Memory B cell (primary cell): Measurements from ENCODE around the gene ANKRD10.
A peak's percentile ranks its signal among the peaks of the same experiment; 100 is the strongest.

Experiments used
- ATAC-seq: fragments of 150-1000 bp; cut with Tn5 transposase; 2 replicates; pipeline ENCODE4 v1.10.0; 2021; ENCODE audit warnings: low read depth, mild to moderate bottlenecking, moderate library complexity
- DNase-seq, 2 donors: peaks; one replicate each; pipeline ENCODE4 v3.0.0; 2022; ENCODE audit warnings: low spot score in 2 of 2
- H3K27ac Mint-ChIP-seq: one replicate; pipeline ENCODE4 v1.8.0; 2022; ENCODE audit warnings: mild to moderate bottlenecking, moderate library complexity, mixed read lengths
- H3K27me3 Mint-ChIP-seq: one replicate; pipeline ENCODE4 v1.8.0; 2022; ENCODE audit warnings: mixed read lengths
- H3K36me3 Mint-ChIP-seq: one replicate; pipeline ENCODE4 v1.8.0; 2022; ENCODE audit warnings: mild to moderate bottlenecking, mixed read lengths
- H3K4me1 Mint-ChIP-seq: one replicate; pipeline ENCODE4 v1.8.0; 2022; ENCODE audit warnings: mixed read lengths
- H3K4me3 Mint-ChIP-seq: one replicate; pipeline ENCODE4 v1.8.0; 2022; ENCODE audit warnings: mild to moderate bottlenecking, moderate library complexity, mixed read lengths
- H3K9me3 Mint-ChIP-seq: one replicate; pipeline ENCODE4 v1.8.0; 2022; ENCODE audit warnings: mixed read lengths

ANKRD10 gene

DNA sequence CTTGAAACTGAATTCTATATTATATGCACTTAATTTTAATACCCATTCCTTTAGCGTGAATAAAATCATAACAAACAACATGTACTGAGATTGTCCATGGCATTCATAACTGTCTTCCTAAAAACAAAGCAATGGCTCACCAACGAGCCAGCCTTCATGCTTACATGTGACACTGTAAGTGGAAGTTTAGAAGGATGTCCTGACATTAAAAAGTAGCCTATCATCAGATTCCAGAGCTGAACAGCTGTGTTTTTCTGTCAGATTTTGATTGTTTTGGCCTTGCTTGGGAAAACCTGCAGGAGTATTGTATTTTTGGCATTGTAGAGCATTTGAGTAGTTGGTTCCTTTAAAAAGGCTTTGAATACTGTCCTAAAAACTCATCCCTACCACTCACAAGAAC lies 21.3 kb downstream of the ANKRD10 start:
- H3K36me3 Mint-ChIP-seq: peaks cover 21% of the 10 kb centered on the region
- no peak for DNase-seq
- no peak overlapping the region for H3K4me3 Mint-ChIP-seq
- H3K27me3 Mint-ChIP-seq: no peaks in the 10 kb centered on the region
- ATAC-seq: no peak
- H3K9me3 Mint-ChIP-seq: no peaks in the 10 kb centered on the region
- H3K27ac Mint-ChIP-seq: no peak overlapping the region
- no peaks in the 10 kb centered on the region for H3K4me1 Mint-ChIP-seq

DNA sequence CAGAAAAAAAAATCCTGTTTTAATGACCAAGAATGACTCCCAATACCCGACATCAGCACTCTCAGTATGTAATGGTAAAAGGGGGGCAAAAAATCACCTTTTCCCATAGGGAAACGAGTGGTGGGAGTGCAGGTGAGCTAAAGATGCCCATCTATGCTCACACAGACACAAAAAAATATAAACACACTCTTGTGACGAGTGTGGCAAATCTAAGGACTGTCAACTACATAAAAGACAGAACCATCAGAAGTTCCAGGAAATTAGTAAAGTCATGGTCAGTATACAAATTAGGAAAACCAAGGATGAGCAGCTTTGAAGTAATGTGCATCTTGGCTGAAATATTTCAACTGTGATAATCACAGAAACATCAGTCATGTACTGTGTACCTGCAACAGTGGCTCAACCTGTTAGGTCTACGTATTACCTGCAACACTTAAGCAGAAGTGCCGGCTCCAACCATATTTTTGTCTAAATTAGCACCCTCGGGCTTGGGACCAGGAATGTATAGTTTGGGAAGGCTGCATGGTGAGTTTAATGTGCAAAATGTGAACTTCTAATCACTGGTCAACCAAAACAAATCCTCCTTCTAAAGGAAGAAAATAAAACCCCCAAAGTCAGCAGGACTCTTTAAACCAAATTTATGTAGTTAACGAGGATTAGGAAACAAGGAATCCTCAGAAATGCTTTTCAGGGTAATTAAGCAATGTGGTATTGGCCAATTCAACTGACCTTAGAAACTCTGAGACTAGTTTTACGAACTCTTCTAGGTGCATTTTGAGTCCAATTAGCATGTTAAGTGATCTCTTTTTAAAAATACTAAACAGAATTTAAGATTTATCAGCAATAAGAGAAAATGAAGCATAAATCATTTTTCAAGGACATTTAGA lies 24.3 kb downstream of the ANKRD10 start:
- no peak for DNase-seq
- Mint-ChIP-seq H3K4me1 (no peaks in the 10 kb centered on the region), H3K9me3 (no peaks in the 10 kb centered on the region), H3K36me3 (peaks cover 16% of the 10 kb centered on the region), H3K27me3 (no peaks in the 10 kb centered on the region), H3K27ac (no peak overlapping the region), H3K4me3 (no peak overlapping the region)
- no peak for ATAC-seq

DNA sequence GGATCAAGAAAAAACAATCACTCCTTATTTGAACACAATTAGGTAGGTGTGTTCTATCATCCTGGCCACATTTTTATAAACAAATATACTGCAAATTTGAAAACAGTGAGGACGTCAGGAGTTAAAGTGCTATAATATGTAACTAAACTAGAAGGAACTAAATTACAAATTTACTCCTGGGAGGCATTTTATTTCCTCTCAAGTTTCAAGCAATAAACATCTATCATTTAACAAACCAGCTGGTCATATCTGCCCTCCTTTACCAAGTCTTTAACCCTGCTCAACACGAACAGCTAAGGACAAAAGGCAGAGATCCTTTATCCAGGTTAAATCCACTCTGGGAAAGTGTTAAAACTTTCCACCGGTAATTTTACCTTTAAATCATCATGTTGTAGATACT lies 26.5 kb downstream of the ANKRD10 start:
- DNase-seq: no peak
- peak overlapping the region; percentile 7 for H3K27ac Mint-ChIP-seq
- H3K27me3 Mint-ChIP-seq: no peaks in the 10 kb centered on the region
- H3K9me3 Mint-ChIP-seq: no peaks in the 10 kb centered on the region
- no peaks in the 10 kb centered on the region for H3K4me1 Mint-ChIP-seq
- no peak overlapping the region for H3K4me3 Mint-ChIP-seq
- no peak for ATAC-seq
- H3K36me3 Mint-ChIP-seq: peaks cover 8% of the 10 kb centered on the region

DNA sequence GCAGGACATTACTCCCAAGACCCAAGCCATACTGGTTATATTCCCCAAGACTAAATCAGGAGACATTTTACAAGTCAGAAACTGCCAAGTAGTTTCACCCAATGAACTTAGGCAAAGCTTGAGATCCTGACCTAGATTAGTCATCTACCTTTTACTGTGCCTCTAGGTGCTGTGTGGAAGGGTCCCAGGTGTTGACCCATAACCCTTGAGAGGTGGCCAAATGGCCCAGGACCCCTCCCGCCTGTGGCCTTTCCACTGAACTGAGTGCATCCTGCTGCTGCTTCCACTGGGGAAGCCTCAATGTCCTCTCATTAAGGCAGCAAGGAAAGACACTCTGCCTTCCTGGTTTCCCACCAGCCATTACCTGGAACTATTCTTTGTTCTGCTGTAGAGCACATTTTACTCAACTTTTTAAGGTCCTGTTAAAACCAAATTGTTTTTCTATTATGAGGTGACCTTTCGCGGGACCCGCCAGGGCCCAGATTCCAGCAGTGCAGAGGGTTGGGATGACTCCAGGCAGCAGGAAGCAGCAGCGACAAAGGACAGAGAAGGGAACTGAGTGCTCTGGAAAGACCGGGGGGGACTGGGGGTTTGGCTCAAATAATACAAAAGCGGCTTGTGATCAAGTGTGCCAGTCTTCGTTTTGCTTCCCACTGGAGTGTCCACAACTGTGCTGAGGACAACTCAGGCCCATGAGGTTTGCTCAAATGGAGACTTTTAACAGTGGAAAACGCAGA lies 27.1 kb downstream of the ANKRD10 start:
- H3K36me3 Mint-ChIP-seq: peaks cover 3% of the 10 kb centered on the region
- no peaks in the 10 kb centered on the region for H3K9me3 Mint-ChIP-seq
- no peak overlapping the region for H3K4me3 Mint-ChIP-seq
- no peaks in the 10 kb centered on the region for H3K4me1 Mint-ChIP-seq
- ATAC-seq: no peak
- DNase-seq: no peak
- peak overlapping the region; percentile 35 for H3K27ac Mint-ChIP-seq
- no peaks in the 10 kb centered on the region for H3K27me3 Mint-ChIP-seq

DNA sequence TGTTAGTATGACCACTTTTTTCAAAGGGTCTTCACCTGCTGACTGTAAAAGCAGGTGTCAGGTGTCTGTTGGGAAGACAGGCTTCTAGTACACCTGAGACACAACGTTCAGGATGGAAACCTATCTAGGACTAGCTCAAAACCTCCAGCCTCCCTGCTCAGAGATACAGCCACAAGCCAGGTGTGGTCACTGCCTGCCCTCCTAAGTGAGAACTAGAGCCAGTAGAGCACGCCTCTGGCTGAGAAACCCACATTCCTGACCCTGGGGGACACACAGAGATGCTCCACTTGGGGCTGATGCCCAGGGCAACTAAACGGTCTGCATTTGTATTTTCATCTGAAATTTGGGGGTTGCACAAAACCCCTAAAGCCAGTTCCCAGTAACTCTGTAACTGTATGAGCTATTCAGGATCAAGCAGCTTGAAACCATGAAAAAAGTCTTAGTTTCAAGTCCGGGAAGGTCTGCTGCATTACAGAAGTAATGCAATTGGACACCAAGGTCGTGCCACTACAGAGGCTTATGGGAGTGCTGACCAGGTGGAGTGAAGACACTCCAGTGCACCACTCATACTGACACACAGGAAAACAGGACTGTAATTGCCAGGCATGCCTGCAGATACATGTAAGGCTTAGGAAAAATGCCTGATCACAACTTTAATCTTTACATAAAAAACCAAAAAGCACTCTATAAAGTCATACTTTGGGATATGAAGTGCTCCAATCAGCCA lies 27.8 kb downstream of the ANKRD10 start:
- Mint-ChIP-seq H3K36me3 (no peaks in the 10 kb centered on the region), H3K4me3 (no peak overlapping the region), H3K4me1 (no peaks in the 10 kb centered on the region), H3K27me3 (no peaks in the 10 kb centered on the region), H3K27ac (peak overlapping the region; percentile 35), H3K9me3 (no peaks in the 10 kb centered on the region)
- DNase-seq: no peak
- no peak for ATAC-seq

DNA sequence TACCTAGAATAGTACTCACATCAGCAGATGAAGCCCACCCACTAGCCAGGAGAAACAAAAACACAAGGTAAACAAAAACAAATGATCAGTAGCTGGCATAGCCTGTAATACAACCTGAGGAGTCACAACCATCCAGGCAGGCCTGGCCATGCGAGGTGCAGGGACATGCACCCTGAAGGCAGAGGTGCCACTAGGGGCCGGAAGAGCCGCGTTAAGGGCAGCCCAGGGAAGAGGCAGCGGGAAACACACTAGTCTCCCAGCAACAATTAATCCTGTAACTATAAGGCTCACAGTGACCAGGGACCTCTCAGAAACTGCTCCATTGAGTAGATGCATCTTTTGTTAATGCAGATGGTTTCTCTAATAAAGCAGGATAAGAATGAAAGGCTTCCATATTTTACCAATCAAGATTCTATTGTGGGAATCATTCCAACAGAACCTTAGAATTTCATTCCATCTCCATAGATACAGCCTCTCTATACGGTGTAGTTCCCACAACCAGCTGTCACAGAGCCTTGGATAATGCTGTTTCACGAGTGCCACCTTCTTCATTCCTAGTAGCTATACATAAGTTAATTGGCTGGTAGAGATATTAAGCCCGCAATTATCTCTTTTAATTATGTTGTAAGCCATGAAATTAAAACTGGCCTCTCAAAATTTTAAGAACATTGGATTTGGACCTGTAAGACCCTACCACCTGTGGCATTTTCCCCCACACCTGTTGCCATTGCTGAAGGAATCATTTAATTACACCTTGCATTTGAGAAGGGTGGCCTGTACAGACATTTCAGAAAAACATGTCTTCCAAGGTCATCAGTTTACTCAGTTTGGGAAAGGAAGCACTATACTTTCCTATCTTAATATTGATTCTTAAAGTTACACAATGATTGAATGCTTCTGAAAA lies 28.7 kb downstream of the ANKRD10 start:
- no peaks in the 10 kb centered on the region for H3K27me3 Mint-ChIP-seq
- no peak for ATAC-seq
- H3K4me1 Mint-ChIP-seq: no peaks in the 10 kb centered on the region
- H3K9me3 Mint-ChIP-seq: no peaks in the 10 kb centered on the region
- no peak for DNase-seq
- H3K27ac Mint-ChIP-seq: no peak overlapping the region
- peaks cover 2% of the 10 kb centered on the region for H3K36me3 Mint-ChIP-seq
- no peak overlapping the region for H3K4me3 Mint-ChIP-seq

GRCh38 chr13:110885516-110885915 lies 29.4 kb downstream of the ANKRD10 start:
- ATAC-seq (no peak), DNase-seq (no peak)
- Mint-ChIP-seq H3K27me3 (no peaks in the 10 kb centered on the region), H3K36me3 (peaks cover 2% of the 10 kb centered on the region), H3K4me3 (no peak overlapping the region), H3K27ac (no peak overlapping the region), H3K4me1 (no peaks in the 10 kb centered on the region), H3K9me3 (no peaks in the 10 kb centered on the region)

- Mint-ChIP-seq H3K4me3 (no peak overlapping the region), H3K9me3 (no peaks in the 10 kb centered on the region), H3K27me3 (no peaks in the 10 kb centered on the region), H3K27ac (no peak overlapping the region), H3K4me1 (no peaks in the 10 kb centered on the region), H3K36me3 (peaks cover 5% of the 10 kb centered on the region)
- ATAC-seq (no peak), DNase-seq (no peak)
Observed at GRCh38 chr13:110884517-110884916, 30.4 kb downstream of the ANKRD10 start.

GRCh38 chr13:110883542-110883941 lies 31.3 kb downstream of the ANKRD10 start:
- Mint-ChIP-seq H3K27me3 (no peaks in the 10 kb centered on the region), H3K9me3 (no peaks in the 10 kb centered on the region), H3K4me1 (no peaks in the 10 kb centered on the region), H3K36me3 (peaks cover 5% of the 10 kb centered on the region), H3K4me3 (no peak overlapping the region), H3K27ac (no peak overlapping the region)
- ATAC-seq (no peak), DNase-seq (no peak)

- Mint-ChIP-seq H3K36me3 (peaks cover 7% of the 10 kb centered on the region), H3K9me3 (no peaks in the 10 kb centered on the region), H3K4me1 (no peaks in the 10 kb centered on the region), H3K27me3 (no peaks in the 10 kb centered on the region), H3K4me3 (no peak overlapping the region), H3K27ac (no peak overlapping the region)
- no peak for ATAC-seq
- DNase-seq: no peak
Observed at GRCh38 chr13:110882972-110883371, 31.9 kb downstream of the ANKRD10 start.

DNA sequence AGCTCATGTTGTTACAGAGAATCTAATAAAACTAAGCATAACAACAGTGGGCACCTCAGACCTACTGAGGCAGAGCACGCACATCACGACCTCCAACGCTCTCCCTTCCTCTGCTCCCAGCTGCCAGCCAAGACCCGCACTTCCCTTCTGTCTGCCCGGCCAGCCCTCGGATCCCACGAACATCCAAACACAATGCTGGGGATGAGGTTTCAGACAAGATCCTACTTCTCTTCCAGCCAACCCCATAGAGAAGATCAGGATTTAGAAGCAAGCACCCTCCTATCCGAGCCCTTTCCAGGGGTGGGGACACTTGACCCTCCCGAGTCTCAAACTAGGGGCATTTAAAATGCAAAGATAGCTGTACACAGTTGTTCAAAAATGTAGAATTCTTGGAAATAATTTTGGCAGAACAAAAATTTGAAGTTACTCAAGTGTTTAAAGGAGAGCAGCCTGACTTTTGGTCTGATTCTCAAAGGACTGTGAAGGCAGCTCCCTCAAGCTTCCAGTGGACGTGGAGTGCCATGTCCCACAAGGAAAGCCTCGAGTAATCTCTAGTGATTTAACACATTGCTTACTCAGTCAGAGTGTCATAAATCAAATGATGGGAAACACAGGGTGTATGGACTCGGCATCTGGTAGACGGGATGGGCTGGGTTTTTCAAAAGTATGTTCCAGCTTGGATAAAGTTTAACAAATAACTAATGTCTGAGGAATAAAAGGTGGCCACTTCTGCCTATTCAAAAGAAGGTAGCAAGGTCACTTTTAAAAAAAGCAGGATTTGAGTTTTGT lies 32.8 kb downstream of the ANKRD10 start:
- Mint-ChIP-seq H3K27me3 (no peaks in the 10 kb centered on the region), H3K4me1 (no peaks in the 10 kb centered on the region), H3K36me3 (peaks cover 7% of the 10 kb centered on the region), H3K9me3 (no peaks in the 10 kb centered on the region), H3K4me3 (no peak overlapping the region), H3K27ac (no peak overlapping the region)
- DNase-seq (no peak), ATAC-seq (no peak)

GRCh38 chr13:110880627-110881026 lies 34.2 kb downstream of the ANKRD10 start:
- no peaks in the 10 kb centered on the region for H3K27me3 Mint-ChIP-seq
- no peak for ATAC-seq
- H3K36me3 Mint-ChIP-seq: peaks cover 7% of the 10 kb centered on the region

DNA sequence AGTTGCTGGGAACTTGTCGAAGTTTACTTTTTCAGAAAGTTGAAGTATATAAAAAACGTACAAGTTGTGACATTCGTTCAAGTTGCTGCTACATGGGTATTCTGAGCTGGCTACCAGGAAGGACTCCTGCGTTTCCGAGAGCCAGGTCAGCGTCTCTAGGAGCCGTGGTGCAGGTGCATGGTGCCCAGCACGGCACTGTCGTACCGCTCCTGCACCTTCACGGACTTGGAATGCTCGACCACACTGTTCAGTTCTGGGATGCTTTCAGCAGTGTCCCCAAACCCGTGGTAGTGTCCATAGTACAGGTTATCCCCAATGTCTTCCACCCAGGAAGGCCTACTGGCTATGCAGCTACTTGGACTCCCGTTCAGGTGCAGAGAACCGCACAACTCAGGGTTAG lies 35.4 kb downstream of the ANKRD10 start:
- H3K36me3 Mint-ChIP-seq: peaks cover 7% of the 10 kb centered on the region
- peaks cover 6% of the 10 kb centered on the region for H3K4me1 Mint-ChIP-seq
- H3K27ac Mint-ChIP-seq: no peak overlapping the region
- DNase-seq (no peak), ATAC-seq (no peak)
- no peak overlapping the region for H3K4me3 Mint-ChIP-seq
- H3K9me3 Mint-ChIP-seq: no peaks in the 10 kb centered on the region
- H3K27me3 Mint-ChIP-seq: peaks cover 2% of the 10 kb centered on the region

More at GRCh38 chr13:110880627-110881026, 34.2 kb downstream of the ANKRD10 start:
- Mint-ChIP-seq H3K4me3 (no peak overlapping the region), H3K27ac (no peak overlapping the region), H3K4me1 (no peaks in the 10 kb centered on the region), H3K9me3 (no peaks in the 10 kb centered on the region)
- no peak for DNase-seq
